Esophagus squamous epithelium (tissue), 4 donors: ENCODE measurements around the gene GABBR1.

Experiments
- POLR2A ChIP-seq, 4 donors: fragments of 450-650 bp; IDR thresholded peaks; one replicate each; pipeline ENCODE4 v1.6.1; 2017; ENCODE audit warnings: antibody characterized with exemption in 4 of 4, mild to moderate bottlenecking in 4 of 4, moderate library complexity in 3 of 4
- TF ChIP-seq, protein P1 (sequence below), 6 experiments: fragments of 450-650 bp in 4 of 6; fragments of 200-600 bp in 2 of 6; sonication (generic) in 2 of 6; IDR thresholded peaks; one replicate each; pipeline ENCODE4 v1.5.1; 2016 to 2019; ENCODE audit warnings: antibody characterized with exemption in 6 of 6, mild to moderate bottlenecking in 4 of 6, moderate library complexity in 4 of 6

DNA sequence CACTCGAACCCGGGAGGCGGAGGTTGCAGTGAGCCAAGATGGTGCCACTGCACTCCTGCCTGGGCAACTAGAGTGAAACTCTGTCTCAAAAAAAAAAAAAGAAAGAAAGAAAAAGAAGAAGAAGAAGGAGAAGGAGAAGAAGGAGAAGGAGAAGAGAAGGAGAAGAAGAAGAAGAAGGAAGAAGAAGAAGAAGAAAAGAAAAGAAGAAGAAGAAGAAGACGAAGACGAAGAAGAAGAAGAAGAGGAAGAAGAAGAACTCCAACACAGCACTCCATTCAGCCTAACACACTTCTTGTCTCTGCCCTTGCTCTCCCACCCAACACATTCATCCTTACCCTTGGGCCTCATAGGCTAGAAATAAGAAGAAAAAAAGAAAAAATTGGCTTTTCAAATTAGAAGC is 41.0 kb upstream of the GABBR1 start:
- TF ChIP-seq, protein P1, sequence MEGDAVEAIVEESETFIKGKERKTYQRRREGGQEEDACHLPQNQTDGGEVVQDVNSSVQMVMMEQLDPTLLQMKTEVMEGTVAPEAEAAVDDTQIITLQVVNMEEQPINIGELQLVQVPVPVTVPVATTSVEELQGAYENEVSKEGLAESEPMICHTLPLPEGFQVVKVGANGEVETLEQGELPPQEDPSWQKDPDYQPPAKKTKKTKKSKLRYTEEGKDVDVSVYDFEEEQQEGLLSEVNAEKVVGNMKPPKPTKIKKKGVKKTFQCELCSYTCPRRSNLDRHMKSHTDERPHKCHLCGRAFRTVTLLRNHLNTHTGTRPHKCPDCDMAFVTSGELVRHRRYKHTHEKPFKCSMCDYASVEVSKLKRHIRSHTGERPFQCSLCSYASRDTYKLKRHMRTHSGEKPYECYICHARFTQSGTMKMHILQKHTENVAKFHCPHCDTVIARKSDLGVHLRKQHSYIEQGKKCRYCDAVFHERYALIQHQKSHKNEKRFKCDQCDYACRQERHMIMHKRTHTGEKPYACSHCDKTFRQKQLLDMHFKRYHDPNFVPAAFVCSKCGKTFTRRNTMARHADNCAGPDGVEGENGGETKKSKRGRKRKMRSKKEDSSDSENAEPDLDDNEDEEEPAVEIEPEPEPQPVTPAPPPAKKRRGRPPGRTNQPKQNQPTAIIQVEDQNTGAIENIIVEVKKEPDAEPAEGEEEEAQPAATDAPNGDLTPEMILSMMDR (IDR thresholded peaks at IDR 0.05), result no peak
- no peak for TF ChIP-seq POLR2A (IDR thresholded peaks at IDR 0.05)
